IMR-90 (cell line): ENCODE results near the gene SLCO3A1.

Source experiments
- CEBPB ChIP-seq: IDR thresholded peaks from 2 replicates; pipeline ENCODE4 v1.6.1; 2012; ENCODE audit warnings: low read depth, low read length, improper control_type of control experiment
- MAFK ChIP-seq: IDR thresholded peaks from 2 replicates; pipeline ENCODE4 v1.6.1; 2012; ENCODE audit warnings: low read depth, low read length, improper control_type of control experiment
- MXI1 ChIP-seq: IDR thresholded peaks from 2 replicates; pipeline ENCODE4 v1.6.1; 2012; ENCODE audit warnings: low read depth, mild to moderate bottlenecking, low read length, moderate library complexity, borderline replicate concordance
- POLR2A ChIP-seq: IDR thresholded peaks from 2 replicates; pipeline ENCODE4 v1.6.1; 2012; ENCODE audit warnings: mild to moderate bottlenecking, low read depth, low read length
- RAD21 ChIP-seq: IDR thresholded peaks from 2 replicates; pipeline ENCODE4 v1.6.1; 2012; ENCODE audit warnings: low read length, improper control_type of control experiment
- RCOR1 ChIP-seq: IDR thresholded peaks from 2 replicates; pipeline ENCODE4 v1.6.1; 2012; ENCODE audit warnings: mild to moderate bottlenecking, low read length, improper control_type of control experiment; ENCODE audit not compliant: insufficient replicate concordance
- RFX5 ChIP-seq: IDR thresholded peaks from 2 replicates; pipeline ENCODE4 v1.8.0; 2012; ENCODE audit warnings: low read depth, mild to moderate bottlenecking, low read length, moderate library complexity
- TF ChIP-seq, protein P1 (sequence below): conservative IDR thresholded peaks from 2 replicates; pipeline ENCODE4 v1.5.1; 2012; ENCODE audit warnings: mild to moderate bottlenecking, low read depth, low read length, improper control_type of control experiment
- TF ChIP-seq, protein P2 (sequence below): fragments of 150-350 bp; IDR thresholded peaks from 2 replicates; pipeline ENCODE4 v1.6.1; 2017; ENCODE audit warnings: mild to moderate bottlenecking, antibody characterized with exemption, low read length, low read depth

DNA sequence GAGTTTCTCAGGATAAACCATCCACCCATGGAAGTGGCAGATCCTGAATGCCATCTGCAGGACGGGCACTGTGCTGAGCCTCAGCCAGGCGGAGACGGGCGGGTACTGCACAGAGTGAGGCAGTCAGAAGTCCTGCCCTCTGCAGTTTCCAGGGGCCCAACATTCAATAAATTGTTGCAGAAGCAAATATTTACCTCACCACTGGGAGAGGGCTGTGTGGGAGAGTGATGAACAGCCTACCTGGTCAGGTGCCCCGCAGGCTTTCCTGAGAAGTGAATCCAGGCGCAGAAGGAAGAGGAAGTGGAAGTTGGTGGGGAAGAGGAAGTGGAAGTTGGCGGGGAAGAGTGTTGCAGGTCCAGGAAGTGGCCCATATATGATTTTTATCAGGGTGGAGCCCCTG lies 100.8 kb downstream of the SLCO3A1 start:
- TF ChIP-seq, protein P1, sequence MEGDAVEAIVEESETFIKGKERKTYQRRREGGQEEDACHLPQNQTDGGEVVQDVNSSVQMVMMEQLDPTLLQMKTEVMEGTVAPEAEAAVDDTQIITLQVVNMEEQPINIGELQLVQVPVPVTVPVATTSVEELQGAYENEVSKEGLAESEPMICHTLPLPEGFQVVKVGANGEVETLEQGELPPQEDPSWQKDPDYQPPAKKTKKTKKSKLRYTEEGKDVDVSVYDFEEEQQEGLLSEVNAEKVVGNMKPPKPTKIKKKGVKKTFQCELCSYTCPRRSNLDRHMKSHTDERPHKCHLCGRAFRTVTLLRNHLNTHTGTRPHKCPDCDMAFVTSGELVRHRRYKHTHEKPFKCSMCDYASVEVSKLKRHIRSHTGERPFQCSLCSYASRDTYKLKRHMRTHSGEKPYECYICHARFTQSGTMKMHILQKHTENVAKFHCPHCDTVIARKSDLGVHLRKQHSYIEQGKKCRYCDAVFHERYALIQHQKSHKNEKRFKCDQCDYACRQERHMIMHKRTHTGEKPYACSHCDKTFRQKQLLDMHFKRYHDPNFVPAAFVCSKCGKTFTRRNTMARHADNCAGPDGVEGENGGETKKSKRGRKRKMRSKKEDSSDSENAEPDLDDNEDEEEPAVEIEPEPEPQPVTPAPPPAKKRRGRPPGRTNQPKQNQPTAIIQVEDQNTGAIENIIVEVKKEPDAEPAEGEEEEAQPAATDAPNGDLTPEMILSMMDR = no peak
- TF ChIP-seq MAFK (no peak), POLR2A (no peak), RAD21 (no peak), RCOR1 (no peak), RFX5 (no peak), MXI1 (no peak), CEBPB (no peak)
- TF ChIP-seq, protein P2, sequence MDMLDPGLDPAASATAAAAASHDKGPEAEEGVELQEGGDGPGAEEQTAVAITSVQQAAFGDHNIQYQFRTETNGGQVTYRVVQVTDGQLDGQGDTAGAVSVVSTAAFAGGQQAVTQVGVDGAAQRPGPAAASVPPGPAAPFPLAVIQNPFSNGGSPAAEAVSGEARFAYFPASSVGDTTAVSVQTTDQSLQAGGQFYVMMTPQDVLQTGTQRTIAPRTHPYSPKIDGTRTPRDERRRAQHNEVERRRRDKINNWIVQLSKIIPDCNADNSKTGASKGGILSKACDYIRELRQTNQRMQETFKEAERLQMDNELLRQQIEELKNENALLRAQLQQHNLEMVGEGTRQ = no peak
